Suprapubic skin (tissue), 4 donors: ENCODE results near the gene ATRN. TPM values are rescaled to one million over a fixed set of nuclear protein-coding genes. Genes with fewer than 3 reads are reported as not detected.
A peak's percentile ranks its signal among the peaks of the same experiment; 100 is the strongest.

Experiments
- DNase-seq, 2 donors: peaks; one replicate each; pipeline ENCODE4 v3.0.0-alpha.2; 2019; ENCODE audit warnings: low spot score in 2 of 2
- H3K27ac ChIP-seq: fragments of 200-600 bp; sonication (generic); one replicate; pipeline ENCODE4 v1.5.1; 2019
- H3K27me3 ChIP-seq: fragments of 200-600 bp; sonication (generic); one replicate; pipeline ENCODE4 v1.5.1; 2019
- H3K36me3 ChIP-seq: fragments of 200-600 bp; sonication (generic); one replicate; pipeline ENCODE4 v1.5.1; 2019
- H3K4me1 ChIP-seq: fragments of 200-600 bp; sonication (generic); one replicate; pipeline ENCODE4 v1.5.1; 2019
- H3K4me3 ChIP-seq: fragments of 200-600 bp; sonication (generic); one replicate; pipeline ENCODE4 v1.5.1; 2019; ENCODE audit warnings: mild to moderate bottlenecking
- H3K9me3 ChIP-seq: fragments of 200-600 bp; sonication (generic); one replicate; pipeline ENCODE4 v1.5.1; 2019
- CTCF ChIP-seq, 2 donors: fragments of 200-600 bp in 1 of 2; fragments of 450-650 bp in 1 of 2; sonication (generic) in 1 of 2; IDR thresholded peaks; one replicate each; pipeline ENCODE4 v1.5.1; 2016 to 2019; ENCODE audit warnings: antibody characterized with exemption in 2 of 2, mild to moderate bottlenecking in 1 of 2, moderate library complexity in 1 of 2
- EP300 ChIP-seq: sonication (generic); formaldehyde crosslinking; IDR thresholded peaks from one replicate; pipeline ENCODE4 v1.6.1; 2017; ENCODE audit warnings: antibody characterized with exemption
- POLR2A ChIP-seq, 2 donors: fragments of 450-650 bp; IDR thresholded peaks; one replicate each; pipeline ENCODE4 v1.6.1; 2017; ENCODE audit warnings: antibody characterized with exemption in 2 of 2, mild to moderate bottlenecking in 2 of 2, moderate library complexity in 2 of 2
- POLR2AphosphoS5 ChIP-seq, 3 donors: sonication (generic); formaldehyde crosslinking; IDR thresholded peaks; one replicate each; pipeline ENCODE4 v1.6.1; 2017; ENCODE audit warnings: antibody characterized with exemption in 3 of 3
- WGBS: methylation state at CpG from one replicate; pipeline ENCODE4 v1.1.5; 2018; 5-methylcytosine and 5-hydroxymethylcytosine counted together
- total RNA-seq, 4 donors: library from RNA; depleted of rRNA; stranded (reverse); fragments of >200 nt; gene quantifications; one replicate each; pipeline ENCODE4 v1.1.0, GENCODE V29; 2016

Gene ATRN
- total RNA-seq, 4 donors from 2014 or later, result 23.3 to 39.1 (median 28.3) TPM

GRCh38 chr20:3539311-3540107, 68.7 kb downstream of the ATRN start:
- 52% methylated on average over 3 of the region's 3 CpGs for WGBS
- H3K27ac ChIP-seq, result no peak overlapping the region
- H3K36me3 ChIP-seq, result peaks cover 6% of the 10 kb centered on the region
- no peak overlapping the region for H3K4me3 ChIP-seq
- no peak for DNase-seq
- no peaks in the 10 kb centered on the region for H3K27me3 ChIP-seq
- H3K4me1 ChIP-seq, result no peaks in the 10 kb centered on the region
- TF ChIP-seq POLR2AphosphoS5 (IDR thresholded peaks at IDR 0.05) (no peak), EP300 (no peak), CTCF (IDR thresholded peaks at IDR 0.05) (no peak), POLR2A (IDR thresholded peaks at IDR 0.05) (no peak)
- no peaks in the 10 kb centered on the region for H3K9me3 ChIP-seq

- WGBS, result 87% methylated on average over 5 of the region's 5 CpGs
- TF ChIP-seq EP300 (no peak), POLR2A (IDR thresholded peaks at IDR 0.05) (no peak), CTCF (IDR thresholded peaks at IDR 0.05) (no peak), POLR2AphosphoS5 (IDR thresholded peaks at IDR 0.05) (no peak)
Measured at GRCh38 chr20:3541887-3542721, 71.3 kb downstream of the ATRN start.

GRCh38 chr20:3543901-3544507, 73.2 kb downstream of the ATRN start:
- Histone ChIP-seq H3K4me3 (no peak overlapping the region), H3K4me1 (no peaks in the 10 kb centered on the region), H3K27ac (peak overlapping the region; percentile 22), H3K27me3 (no peaks in the 10 kb centered on the region), H3K36me3 (peaks cover 3% of the 10 kb centered on the region), H3K9me3 (no peaks in the 10 kb centered on the region)
- TF ChIP-seq POLR2AphosphoS5 (IDR thresholded peaks at IDR 0.05) (no peak), CTCF (IDR thresholded peaks at IDR 0.05) (no peak), EP300 (no peak), POLR2A (IDR thresholded peaks at IDR 0.05) (no peak)
- 77% methylated on average over 6 of the region's 6 CpGs for WGBS
- DNase-seq, result no peak

More at GRCh38 chr20:3541887-3542721, 71.3 kb downstream of the ATRN start:
- no peaks in the 10 kb centered on the region for H3K4me1 ChIP-seq
- H3K27ac ChIP-seq, result no peak overlapping the region
- DNase-seq, result no peak
- no peaks in the 10 kb centered on the region for H3K9me3 ChIP-seq
- no peak overlapping the region for H3K4me3 ChIP-seq
- H3K27me3 ChIP-seq, result no peaks in the 10 kb centered on the region
- H3K36me3 ChIP-seq, result peaks cover 3% of the 10 kb centered on the region

- 40% methylated on average over 1 of the region's 1 CpG for WGBS
- DNase-seq, result no peak
- H3K27ac ChIP-seq, result peak overlapping the region; percentile 11
Measured at GRCh38 chr20:3545401-3545925, 74.6 kb downstream of the ATRN start.

More at GRCh38 chr20:3545401-3545925, 74.6 kb downstream of the ATRN start:
- Histone ChIP-seq H3K4me1 (no peaks in the 10 kb centered on the region), H3K9me3 (no peaks in the 10 kb centered on the region), H3K27me3 (no peaks in the 10 kb centered on the region), H3K36me3 (peaks cover 12% of the 10 kb centered on the region), H3K4me3 (no peak overlapping the region)
- no peak for TF ChIP-seq EP300
- no peak for TF ChIP-seq CTCF (IDR thresholded peaks at IDR 0.05)
- no peak for TF ChIP-seq POLR2A (IDR thresholded peaks at IDR 0.05)
- no peak for TF ChIP-seq POLR2AphosphoS5 (IDR thresholded peaks at IDR 0.05)
